GM21717 (cell line): ENCODE measurements around the gene AGPAT3.

ENCODE experiments used
- ATAC-seq: cut with Tn5 transposase; IDR thresholded peaks from one replicate; pipeline ENCODE4 v1.9.1; 2021; ENCODE audit warnings: mild to moderate bottlenecking, moderate library complexity; ENCODE audit not compliant: unreplicated experiment

The AGPAT3 gene

GRCh38 chr21:44012474-44013379 is 147.7 kb downstream of the AGPAT3 start:
- peak; percentile 52 for ATAC-seq

- ATAC-seq = no peak
Observed at GRCh38 chr21:44013380-44014088, 148.5 kb downstream of the AGPAT3 start.

GRCh38 chr21:44017601-44018000 is 152.6 kb downstream of the AGPAT3 start:
- ATAC-seq = no peak

GRCh38 chr21:44018127-44018526 is 153.1 kb downstream of the AGPAT3 start:
- ATAC-seq = no peak

GRCh38 chr21:44018813-44019567 is 154.0 kb downstream of the AGPAT3 start:
- ATAC-seq = no peak

GRCh38 chr21:44019568-44019958 is 154.5 kb downstream of the AGPAT3 start:
- ATAC-seq = no peak

GRCh38 chr21:44020551-44020950 is 155.5 kb downstream of the AGPAT3 start:
- ATAC-seq = no peak

- ATAC-seq = no peak
Observed at GRCh38 chr21:44021064-44021463, 156.0 kb downstream of the AGPAT3 start.

GRCh38 chr21:44024257-44024656 is 159.2 kb downstream of the AGPAT3 start:
- no peak for ATAC-seq

GRCh38 chr21:44024887-44025353 is 159.9 kb downstream of the AGPAT3 start:
- ATAC-seq = no peak

GRCh38 chr21:44027607-44028286 is 162.7 kb downstream of the AGPAT3 start:
- no peak for ATAC-seq

GRCh38 chr21:44028287-44028659 is 163.2 kb downstream of the AGPAT3 start:
- ATAC-seq = no peak

- no peak for ATAC-seq
Observed at GRCh38 chr21:44029460-44030087, 164.6 kb downstream of the AGPAT3 start.

GRCh38 chr21:44035244-44035643 is 170.2 kb downstream of the AGPAT3 start:
- ATAC-seq = no peak
